DMS153 (cell line): ENCODE data around the gene OTP.

Source experiments
- DNase-seq: peaks from one replicate; lab custom pipeline; 2025; lab: John Stamatoyannopoulos, UW

Gene OTP

DNA sequence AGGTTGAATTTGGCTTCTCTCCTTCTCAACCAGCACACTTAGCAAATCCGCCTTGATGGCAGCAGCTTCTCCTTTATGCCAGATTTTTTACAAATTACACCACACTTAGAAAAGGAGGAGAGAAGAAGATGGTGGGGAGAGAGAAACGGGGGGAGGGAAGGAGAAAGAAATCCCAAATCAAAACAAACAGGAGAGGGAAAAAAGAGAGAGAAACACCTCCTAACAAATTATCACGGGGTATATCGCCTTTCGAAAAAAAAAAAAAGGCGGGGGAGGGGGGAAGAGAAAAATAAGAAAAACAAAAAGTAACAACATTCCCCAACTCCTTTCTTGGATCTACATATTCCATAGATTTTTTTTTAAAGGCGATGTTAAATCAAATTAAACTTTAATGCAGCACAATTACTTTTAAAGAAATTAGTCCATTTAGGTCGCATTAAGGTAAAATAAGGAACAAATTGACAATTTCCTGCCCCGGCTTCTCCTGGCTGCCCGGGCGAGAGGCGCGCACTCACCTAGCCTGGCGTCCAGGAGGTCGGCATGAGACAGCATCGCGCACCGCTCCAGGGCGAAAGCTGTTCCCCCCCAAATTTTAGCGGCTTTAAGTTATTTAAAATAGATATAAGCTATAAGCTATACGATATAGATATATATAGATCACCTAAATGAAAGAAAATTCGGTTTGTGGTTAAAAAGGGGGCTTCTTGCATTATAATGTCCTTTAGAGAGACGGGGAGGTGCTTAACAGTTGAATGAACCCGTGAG lies at the start of gene OTP:
Gene OTP, minus strand, starts transcription at position 716 of the 765 bp plus-strand sequence. Its CDS starts 164 bp downstream, at position 552.
- DNase-seq = no peak

GRCh38 chr5:77683171-77683732 lies 44.7 kb upstream of the OTP start:
- DNase-seq = no peak

DNA sequence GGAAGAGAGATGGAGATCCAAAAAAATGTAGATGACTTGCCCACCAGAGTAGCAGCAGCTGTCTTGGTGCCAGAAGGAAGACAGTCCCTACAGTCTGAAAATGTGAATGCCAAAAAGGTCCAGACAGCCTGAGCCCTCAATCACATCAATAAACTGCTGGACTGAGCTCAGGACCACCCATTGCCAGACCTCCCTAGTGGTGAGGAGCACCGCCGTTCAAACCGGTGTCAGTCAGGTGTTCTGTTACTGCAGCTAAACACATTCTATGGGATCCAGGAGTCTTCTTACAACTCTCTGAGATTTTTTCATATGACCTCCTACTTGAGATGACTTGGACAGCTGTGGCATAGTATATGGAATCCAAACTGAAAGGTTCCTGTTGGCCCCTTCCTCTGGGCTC lies 32.0 kb upstream of the OTP start:
- DNase-seq = no peak

GRCh38 chr5:77669677-77670076 lies 31.2 kb upstream of the OTP start:
- DNase-seq = no peak

DNA sequence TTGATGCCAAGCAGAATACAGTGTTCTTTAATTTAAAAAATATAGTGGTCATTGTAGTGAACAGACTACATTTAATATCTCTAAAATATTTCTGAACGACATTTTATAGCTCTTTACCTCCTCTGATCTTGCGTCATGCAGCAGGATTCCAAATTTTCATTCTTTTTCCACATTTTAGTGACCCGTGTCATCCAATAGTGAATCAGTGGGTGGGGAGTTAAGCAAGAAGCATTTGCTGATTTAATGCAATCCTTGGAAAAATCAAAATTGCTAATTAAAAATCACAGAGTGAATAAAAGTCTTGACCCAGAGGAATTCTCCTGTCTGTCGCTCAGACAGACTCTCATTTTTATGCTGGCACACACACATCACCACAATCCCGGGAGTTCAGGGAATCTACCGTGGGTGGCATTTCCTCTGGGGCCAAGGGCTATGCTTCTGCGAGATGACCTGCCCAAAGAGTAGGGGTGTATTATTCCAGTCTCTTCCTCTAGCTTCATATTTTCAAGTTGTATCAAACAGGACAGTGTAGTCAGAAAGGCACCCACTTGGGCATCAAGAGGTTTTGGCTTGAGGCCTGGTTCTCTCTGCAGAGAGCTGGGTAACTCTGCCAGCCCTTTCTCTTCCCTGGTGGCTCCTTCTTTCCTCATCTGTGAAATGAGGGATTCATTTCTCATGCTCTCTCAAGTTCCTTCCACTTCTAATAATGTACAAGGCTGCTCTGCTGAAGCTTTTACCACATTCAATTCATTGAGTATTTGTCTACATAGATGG lies 24.8 kb upstream of the OTP start:
- no peak for DNase-seq

GRCh38 chr5:77662635-77663034 lies 24.1 kb upstream of the OTP start:
- DNase-seq = no peak

DNA sequence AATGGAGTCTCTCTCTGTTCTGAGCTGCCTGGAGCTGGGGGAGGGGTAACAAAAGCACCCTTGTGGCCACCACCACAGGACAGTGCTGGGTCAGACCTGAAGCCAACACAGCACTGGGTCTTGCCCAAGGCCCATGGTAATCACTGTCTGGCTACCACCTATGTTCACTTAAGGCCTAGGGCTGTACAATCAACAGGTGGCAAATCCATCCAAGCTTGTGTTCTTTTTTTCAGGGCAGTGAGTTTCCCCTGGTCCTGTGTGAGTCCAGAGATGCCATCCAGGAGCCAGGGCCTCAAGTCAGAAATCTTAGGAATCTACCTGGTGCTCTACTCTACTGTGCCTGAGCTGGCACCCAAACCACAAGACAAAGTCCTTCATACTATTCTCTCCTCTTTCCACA lies 20.1 kb upstream of the OTP start:
- DNase-seq = no peak

DNA sequence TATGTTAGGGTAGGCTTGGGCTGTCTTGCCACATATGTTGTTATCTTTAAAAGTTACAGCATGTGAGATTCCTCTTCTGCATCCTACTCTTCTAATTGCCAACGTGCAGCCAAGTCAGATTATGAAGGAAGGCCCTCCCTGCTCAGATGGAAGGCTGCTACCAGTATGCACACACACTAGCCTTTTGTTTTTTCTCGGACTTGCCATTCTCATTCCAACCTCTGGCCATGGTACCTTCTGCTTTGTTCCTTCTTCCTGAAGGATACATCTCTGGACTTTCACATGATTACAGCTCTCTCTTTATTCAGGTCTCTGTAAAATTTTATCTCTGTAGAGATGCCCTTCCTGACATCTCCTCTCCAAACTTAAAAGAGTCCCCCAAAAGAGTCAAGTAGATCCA lies 12.8 kb upstream of the OTP start:
- DNase-seq = no peak

DNA sequence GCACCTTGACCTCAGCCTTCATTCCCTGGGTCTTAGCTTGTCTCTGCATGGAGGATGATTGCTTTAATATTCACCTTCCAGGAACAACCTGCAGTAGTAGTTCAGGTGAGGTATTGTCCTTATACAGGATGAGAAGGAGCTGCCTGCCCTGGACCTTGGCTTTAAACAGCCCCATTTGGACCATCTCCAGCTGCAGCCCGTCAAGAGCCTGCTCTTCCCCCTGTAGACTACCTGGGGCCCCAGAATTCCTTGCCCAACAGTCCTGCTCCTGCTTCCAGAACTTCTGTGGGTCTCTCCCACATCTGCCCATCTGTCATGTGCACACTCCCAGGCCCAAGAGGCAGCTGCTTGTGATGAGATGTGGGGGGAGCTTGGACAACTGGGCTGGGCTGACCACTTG lies 12.2 kb upstream of the OTP start:
- no peak for DNase-seq

DNA sequence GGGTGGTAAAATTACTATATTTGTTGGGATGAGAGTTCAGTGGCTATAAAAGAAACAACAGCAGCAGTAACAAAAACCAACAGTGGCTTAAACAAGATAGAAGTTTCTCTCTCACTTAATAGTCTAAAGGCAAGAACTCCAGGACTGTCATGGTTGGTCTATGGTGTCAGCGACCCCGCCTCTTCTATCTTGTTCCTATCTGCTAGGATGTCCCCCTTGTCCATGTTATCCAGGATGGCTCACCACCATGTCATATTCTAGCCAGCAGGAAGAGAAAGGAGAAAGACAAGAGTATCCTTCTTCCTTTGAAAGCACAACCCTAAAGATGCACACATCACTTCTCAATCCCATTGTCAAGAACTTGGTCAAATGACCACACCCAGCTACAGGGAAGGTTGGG lies 11.3 kb upstream of the OTP start:
- DNase-seq = no peak

DNA sequence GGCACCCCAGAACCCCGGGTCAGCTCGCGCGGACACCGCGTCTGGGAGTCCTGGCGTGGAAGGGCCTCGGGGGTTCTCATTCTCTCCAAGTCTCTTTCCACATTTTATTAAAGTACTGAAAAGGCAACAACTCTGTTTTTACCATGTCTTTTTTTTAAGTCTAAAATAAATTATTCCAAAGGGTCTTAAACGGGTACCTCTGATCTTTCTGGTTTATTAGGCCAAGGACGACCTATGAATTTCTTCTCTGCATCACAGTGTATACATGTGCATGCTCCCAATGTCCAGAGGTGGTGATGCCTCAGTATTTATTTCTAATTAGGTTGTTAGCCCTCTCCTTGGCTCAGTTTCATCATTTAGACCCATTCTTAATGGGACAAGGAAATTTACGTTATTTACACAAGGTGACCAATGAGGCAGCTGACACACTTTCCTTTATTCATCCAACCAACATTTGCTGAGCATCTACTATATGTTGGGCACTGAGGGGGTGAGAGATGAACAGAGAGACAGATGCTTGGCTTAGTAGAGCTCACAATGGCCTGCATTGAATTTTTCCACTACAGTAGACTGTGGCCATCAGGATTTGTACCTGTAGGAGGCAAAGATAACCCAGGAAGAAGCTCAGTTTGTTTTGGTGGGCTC lies 7.6 kb upstream of the OTP start:
- DNase-seq = no peak

DNA sequence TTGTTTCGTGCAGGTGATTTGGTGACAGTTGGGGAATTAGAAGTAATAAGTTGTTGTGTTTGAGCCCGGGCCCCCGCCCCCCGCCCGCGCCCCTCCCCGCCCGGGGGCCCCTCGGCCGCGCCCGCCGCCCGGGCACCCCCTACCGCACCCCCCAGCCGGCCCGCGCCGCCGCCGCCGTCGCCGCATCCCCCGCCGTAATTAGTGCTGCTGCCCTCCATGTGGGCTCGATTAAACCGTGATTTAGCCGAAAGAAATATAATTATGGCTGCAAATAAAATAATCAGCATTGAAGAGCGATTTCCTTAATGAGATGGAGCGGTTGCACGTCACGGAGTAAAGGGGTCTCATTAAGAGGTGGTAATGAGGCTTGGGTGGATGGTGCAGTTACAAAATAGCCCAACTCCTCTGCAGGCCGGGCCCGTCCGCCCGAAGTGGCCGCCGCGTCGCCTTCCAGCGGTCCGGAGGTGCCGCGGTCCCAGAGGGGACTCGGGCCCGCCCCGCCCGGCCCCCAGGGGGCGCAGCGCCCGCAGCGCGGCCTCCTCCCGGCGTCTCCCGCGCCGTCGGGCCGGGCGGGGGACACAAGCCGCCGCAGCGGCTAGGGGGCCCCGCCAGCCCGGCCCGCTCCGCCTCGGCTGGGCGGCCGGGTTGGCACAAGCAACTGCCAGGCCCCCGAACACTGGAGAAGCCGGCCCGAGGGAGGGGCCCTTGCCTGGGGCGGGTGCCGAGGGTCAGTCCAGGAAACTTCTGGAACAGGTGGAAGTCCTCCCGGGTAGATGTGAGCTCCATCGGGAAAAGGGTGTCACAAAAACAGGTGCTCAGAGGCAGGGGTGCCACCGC lies 6.9 kb upstream of the OTP start:
- DNase-seq = no peak

GRCh38 chr5:77644371-77645157 lies 6.1 kb upstream of the OTP start:
- DNase-seq = no peak

GRCh38 chr5:77643654-77644370 lies 5.3 kb upstream of the OTP start:
- DNase-seq = no peak

DNA sequence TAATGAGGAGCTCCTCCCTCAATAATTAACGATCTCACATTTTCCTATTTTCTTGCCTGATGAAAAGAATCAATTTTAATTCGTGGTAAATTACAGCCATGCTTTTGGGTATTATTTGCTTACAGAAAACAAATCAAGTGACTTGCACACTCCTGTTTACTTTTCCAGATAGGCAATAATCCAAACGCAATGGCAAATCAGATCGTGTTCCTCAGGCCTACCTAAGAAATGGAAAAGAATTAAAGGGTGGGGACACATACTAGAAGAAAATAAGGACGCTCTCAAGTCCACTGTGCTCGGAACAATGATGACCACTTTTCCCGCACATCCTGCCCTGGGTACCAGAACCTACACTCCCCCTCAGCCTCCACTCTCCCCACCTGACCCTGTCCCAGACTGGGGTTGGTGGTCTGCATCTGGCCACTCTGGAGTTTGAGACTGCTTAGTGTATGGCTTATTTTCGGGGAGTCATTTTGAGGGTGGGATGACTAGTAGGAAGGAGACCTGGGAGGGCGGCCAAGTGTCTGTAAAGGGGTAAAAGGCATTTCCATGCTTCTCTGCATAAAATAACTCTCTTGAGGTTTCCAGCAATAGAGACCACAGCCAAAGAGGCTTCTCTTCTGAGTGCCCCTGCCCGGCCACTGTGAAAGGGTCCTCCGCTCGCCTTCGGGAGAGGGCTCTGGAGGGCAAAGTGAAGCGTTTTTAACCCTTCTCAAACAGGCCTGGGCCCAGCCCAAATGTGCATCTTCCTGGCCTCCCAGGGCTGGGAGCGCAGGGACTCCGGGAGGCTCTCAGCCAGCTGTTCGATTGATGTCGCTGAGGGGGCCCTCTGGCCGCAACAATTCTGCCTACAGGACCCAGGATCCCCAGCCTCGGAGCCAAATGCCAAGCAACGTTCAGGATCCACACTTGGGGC lies 4.5 kb upstream of the OTP start:
- DNase-seq = no peak

- no peak for DNase-seq
These were observed 3.6 kb upstream of the OTP start for GRCh38 chr5:77641963-77642737.

DNA sequence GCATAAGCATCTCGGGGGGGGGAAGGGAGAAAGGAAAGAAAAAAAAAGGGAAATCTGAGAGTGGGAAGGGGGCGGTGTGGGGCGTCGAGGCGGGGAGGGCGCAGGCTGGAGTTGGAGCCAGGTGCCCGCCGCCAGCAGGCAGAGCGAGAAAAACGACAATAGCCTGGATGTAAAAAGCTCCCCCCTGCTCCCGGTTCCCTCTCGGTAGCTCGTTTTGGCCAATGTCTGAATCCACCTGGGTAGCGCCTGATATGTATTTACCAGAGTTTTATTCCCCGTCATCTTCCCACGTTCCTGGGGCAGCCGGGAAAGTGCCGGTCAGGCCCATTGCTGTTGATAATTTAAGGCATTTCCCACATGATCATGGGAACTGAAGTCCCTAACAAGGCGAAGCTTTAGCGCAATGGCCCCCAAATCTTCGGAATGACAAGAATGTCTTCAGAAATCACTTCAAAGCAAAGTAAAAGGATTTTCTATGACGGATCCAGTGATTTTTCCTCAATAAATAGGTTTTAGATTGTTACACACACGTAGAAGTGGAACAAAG lies 3.0 kb upstream of the OTP start:
- peak; percentile 42 for DNase-seq
